ENCODE data around the gene SFT2D1.

GRCh38 chr6:166277892-166278578, 64.3 kb downstream of the SFT2D1 start:
- TF ChIP-seq POLR2A (IDR thresholded peaks at IDR 0.05; ENCODE audit: borderline replicate concordance, extremely low read depth, insufficient read depth, insufficient read length): no peak
- TF ChIP-seq SIN3A (IDR thresholded peaks at IDR 0.05; ENCODE audit: low read depth): no peak
- no peak for TF ChIP-seq CTCF (IDR thresholded peaks at IDR 0.05 in 2 of 3, conservative IDR thresholded peaks at IDR 0.05 in 1 of 3; ENCODE audit: borderline replicate concordance in 1 of 3, insufficient read depth in 1 of 3, low read depth in 2 of 3, low read length in 2 of 3)

All from HCT116 (cell line).